GM04503 (cell line): ENCODE measurements around the gene STAT1.

Experiments
- DNase-seq: peaks from one replicate; pipeline ENCODE4 v3.0.0-alpha.2; 2012; ENCODE audit warnings: low read depth

The STAT1 gene

GRCh38 chr2:190959911-190960788 is 53.8 kb downstream of the STAT1 start:
- no peak for DNase-seq

GRCh38 chr2:190953257-190953656 is 60.7 kb downstream of the STAT1 start:
- no peak for DNase-seq

DNA sequence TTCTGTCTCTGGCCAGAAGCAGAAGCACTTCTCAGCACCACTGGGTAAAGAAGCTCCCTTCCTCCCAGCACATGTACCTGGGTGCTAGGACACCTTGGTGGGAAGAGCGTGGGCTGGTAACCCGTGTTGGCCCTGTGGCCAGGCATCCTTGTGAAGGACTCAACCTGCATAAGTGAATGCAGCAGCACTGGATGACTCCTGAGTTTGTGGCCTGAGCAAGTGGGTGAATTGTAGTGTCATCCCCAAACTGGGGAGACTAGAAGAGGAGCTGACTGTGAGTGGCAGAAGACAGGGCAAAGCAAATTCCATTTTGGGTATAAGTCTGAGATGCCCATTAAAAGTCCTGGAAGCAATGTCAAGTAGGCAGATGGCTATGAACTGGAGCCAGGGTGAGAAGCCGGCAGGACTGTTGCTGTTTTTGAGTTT is 63.4 kb downstream of the STAT1 start:
- no peak for DNase-seq

GRCh38 chr2:190948671-190949070 is 65.3 kb downstream of the STAT1 start:
- DNase-seq: no peak

GRCh38 chr2:190947711-190948251 is 66.2 kb downstream of the STAT1 start:
- DNase-seq: no peak

DNA sequence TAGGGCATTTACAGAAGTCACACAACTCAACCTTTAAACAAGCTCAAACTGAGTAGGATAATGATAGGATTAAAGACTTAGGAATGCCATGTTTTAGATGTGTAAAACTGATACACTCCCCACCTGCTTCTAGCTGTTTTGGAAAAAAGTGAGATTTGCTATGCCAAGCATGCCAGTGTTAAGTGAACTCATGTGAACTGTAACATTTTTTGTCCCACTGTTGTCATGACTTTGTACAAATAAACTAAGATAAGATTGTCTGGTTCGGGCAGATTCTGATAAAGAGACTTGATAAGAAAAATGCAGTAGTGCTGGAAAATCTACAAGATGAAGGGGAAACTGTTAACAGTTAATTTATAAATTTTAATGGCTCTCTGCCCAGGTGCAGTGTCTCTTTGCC is 66.8 kb downstream of the STAT1 start:
- no peak for DNase-seq

DNA sequence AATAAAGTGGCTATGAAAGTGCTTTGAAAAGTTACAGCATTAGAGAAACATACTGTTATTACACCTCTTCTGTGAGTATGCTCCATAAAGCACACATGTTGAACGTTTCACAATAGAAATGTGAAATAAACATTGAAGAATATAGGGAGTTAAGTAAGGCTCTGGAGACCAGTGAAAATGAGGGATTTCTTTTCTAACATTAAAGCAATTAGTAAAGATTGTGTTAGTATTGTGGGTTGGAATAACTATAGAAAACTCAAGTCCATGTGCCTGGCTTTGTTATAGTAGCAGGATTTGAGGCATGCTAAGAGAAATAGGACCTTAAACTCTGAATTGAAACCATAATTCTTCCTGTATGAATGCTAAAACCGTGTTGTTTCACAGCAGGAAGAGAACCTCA is 70.3 kb downstream of the STAT1 start:
- no peak for DNase-seq

DNA sequence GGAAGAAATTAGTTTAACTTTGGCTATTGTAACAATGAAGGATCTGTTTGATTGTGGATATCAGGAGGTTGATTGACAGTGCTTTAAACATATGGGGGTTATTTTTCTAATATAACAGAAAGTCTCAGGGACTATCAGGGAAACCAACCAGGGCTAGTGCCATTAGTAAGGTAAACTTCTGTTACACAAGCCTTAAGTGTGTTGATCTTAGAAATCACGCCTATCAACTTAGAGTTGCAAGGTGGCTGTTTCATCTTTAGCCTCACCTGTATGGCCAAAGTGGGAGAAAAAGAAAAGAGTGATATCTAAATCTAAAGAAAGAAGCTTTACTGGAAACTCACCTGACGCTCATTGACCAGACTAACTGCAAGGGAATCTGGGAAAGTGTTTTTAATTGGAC is 71.3 kb downstream of the STAT1 start:
- DNase-seq: no peak

DNA sequence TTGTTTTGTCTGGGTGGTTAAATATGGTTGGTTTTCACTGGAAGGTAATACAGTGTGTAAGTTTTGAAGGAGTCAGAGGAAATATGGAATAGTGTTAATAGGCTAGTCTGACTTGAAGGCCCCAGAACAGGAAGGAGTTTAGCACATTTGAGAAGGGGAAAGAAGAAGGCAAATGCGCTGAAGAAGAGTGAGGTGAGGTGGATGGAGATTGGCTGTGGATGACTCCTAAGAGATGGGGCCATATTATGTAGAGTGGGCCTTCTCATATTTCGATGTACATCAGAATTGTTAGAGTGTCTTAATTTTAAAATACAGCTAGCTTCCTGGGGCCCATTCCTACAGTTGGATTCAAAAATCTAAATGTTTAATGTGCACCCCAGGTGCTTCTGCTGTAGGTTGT is 72.4 kb downstream of the STAT1 start:
- DNase-seq: no peak

GRCh38 chr2:190940454-190940853 is 73.5 kb downstream of the STAT1 start:
- no peak for DNase-seq

DNA sequence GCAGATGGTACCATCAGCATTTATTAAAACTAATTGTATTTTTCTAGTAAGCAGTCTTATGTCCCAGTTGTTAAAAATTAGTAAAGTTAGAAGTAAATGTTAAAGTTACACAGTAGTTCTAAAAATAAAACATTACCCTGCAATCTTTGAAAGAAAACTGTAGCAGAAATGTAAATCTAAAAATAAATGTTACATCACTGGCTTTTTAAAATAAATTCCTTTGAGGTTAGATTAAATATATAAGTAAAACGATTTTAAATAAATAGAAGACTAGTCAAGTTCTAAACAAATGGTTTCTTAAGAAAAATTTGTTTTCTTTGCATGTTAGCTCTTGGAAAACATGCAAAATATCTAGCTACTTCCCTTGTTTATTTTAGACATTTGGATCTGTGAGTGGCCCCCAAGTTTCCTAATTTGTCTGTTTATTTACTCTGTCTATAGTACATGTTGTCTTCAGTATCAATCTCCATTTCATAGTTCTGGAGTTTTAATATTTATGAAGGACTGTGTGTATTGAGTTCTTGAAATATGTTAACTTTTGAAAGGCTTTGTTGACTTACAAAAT is 75.1 kb downstream of the STAT1 start:
- DNase-seq: no peak

GRCh38 chr2:190935054-190935453 is 78.9 kb downstream of the STAT1 start:
- no peak for DNase-seq

GRCh38 chr2:190933361-190933760 is 80.6 kb downstream of the STAT1 start:
- DNase-seq: no peak

GRCh38 chr2:190932514-190932913 is 81.5 kb downstream of the STAT1 start:
- DNase-seq: no peak

GRCh38 chr2:190930411-190930810 is 83.6 kb downstream of the STAT1 start:
- DNase-seq: no peak

GRCh38 chr2:190929919-190930318 is 84.1 kb downstream of the STAT1 start:
- DNase-seq: no peak

DNA sequence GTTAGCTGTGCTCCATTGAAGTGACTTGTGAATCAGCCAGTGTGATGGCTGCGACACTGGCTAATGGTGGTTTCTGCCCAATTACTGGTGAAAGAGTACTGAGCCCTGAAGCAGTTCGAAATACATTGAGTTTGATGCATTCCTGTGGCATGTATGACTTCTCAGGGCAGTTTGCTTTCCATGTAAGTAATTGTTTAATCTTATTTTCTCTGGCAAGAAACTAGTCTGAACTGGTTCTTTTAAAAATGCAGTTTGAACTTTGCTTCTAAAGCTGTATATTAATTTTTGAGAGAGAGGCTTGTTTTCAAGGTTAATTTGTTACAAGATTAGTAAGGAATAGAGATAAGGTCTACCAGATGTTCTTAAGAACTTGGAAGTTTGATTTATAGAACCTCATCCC is 86.7 kb downstream of the STAT1 start:
- DNase-seq: no peak

GRCh38 chr2:190922376-190922775 is 91.6 kb downstream of the STAT1 start:
- no peak for DNase-seq

GRCh38 chr2:190920085-190920484 is 93.9 kb downstream of the STAT1 start:
- DNase-seq: no peak
